Measurements from ENCODE around the gene VPS13C. TPM values are rescaled to one million over a fixed set of nuclear protein-coding genes. Genes with fewer than 3 reads are reported as not detected.

The VPS13C gene
- polyA plus RNA-seq, 1 experiment = 6.0 TPM

- no peak for DNase-seq (ENCODE audit: low read depth)
- Histone ChIP-seq H3K36me3 (ENCODE audit: control insufficient read depth, insufficient read depth, low read length) (no peaks in the 10 kb centered on the region), H3K27me3 (ENCODE audit: control insufficient read depth, insufficient read depth, low read length) (no peaks in the 10 kb centered on the region), H3K4me3 (ENCODE audit: low read depth, low read length) (no peak overlapping the region)
- ChIA-PET POLR2A (no interaction called here), CTCF (interaction anchor here (3.4 kb wide), 1 partner anchor 21 kb away, joined by 11 read pairs; no protein-coding TSS in a partner anchor)
- TF ChIP-seq, protein P1, sequence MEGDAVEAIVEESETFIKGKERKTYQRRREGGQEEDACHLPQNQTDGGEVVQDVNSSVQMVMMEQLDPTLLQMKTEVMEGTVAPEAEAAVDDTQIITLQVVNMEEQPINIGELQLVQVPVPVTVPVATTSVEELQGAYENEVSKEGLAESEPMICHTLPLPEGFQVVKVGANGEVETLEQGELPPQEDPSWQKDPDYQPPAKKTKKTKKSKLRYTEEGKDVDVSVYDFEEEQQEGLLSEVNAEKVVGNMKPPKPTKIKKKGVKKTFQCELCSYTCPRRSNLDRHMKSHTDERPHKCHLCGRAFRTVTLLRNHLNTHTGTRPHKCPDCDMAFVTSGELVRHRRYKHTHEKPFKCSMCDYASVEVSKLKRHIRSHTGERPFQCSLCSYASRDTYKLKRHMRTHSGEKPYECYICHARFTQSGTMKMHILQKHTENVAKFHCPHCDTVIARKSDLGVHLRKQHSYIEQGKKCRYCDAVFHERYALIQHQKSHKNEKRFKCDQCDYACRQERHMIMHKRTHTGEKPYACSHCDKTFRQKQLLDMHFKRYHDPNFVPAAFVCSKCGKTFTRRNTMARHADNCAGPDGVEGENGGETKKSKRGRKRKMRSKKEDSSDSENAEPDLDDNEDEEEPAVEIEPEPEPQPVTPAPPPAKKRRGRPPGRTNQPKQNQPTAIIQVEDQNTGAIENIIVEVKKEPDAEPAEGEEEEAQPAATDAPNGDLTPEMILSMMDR (IDR thresholded peaks at IDR 0.05; ENCODE audit: insufficient read depth, low read depth, low read length) = no peak
Measured at GRCh38 chr15:61856295-61856694, 204.0 kb downstream of the VPS13C start.

DNA sequence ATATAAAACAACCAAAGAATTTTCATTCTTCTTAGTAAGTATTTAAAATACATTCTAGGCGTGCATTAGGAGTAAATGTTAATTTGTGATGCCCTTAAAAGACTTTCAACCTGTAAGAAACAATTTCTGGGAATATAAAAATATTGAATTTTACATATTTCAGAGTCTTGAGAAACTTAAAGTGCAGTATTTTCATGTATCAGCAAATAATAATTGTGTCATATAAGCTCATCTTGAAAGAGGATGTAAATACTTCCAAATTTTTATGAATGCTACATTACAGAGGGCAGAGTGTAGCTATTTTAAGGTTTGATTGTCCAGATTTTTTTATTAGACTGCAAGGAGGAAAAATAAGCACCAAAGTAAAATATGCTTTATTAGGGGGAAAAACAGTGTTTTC is 207.1 kb downstream of the VPS13C start:
- CTCF ChIA-PET = interaction anchor here (3.4 kb wide), 1 partner anchor 18 kb away, joined by 11 read pairs; no protein-coding TSS in a partner anchor
- POLR2A ChIA-PET = no interaction called here
- Histone ChIP-seq H3K27me3 (ENCODE audit: control insufficient read depth, insufficient read depth, low read length) (no peaks in the 10 kb centered on the region), H3K36me3 (ENCODE audit: control insufficient read depth, insufficient read depth, low read length) (no peaks in the 10 kb centered on the region), H3K4me3 (ENCODE audit: low read depth, low read length) (no peak overlapping the region)
- TF ChIP-seq, protein P1 (IDR thresholded peaks at IDR 0.05; ENCODE audit: insufficient read depth, low read depth, low read length) = no peak
- DNase-seq (ENCODE audit: low read depth) = no peak

DNA sequence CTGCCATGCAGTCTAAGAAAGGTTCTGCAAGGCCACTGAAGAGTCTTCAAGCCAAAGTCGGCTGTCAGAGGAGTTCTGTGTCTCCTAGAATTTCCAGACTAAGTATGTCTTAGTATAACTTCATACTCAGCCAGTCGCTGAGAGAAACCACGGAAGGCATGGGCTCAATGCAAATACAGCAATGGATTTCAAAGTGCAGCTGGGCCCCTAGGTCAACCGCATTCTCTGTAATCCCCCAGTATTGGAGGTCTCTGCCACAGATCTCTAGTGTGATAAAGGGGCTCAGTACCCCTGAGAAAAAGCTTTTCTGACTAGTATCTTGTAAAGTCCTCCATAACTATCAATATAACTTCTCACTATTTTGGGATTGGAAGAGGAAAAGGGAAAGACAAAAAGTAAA is 208.3 kb downstream of the VPS13C start:
- Histone ChIP-seq H3K4me3 (ENCODE audit: low read depth, low read length) (no peak overlapping the region), H3K36me3 (ENCODE audit: control insufficient read depth, insufficient read depth, low read length) (no peaks in the 10 kb centered on the region), H3K27me3 (ENCODE audit: control insufficient read depth, insufficient read depth, low read length) (no peaks in the 10 kb centered on the region)
- ChIA-PET CTCF (no interaction called here), POLR2A (no interaction called here)
- DNase-seq (ENCODE audit: low read depth) = no peak
- TF ChIP-seq, protein P1 (IDR thresholded peaks at IDR 0.05; ENCODE audit: insufficient read depth, low read depth, low read length) = no peak

GRCh38 chr15:61849447-61849846 is 210.8 kb downstream of the VPS13C start:
- Histone ChIP-seq H3K4me3 (ENCODE audit: low read depth, low read length) (no peak overlapping the region), H3K27me3 (ENCODE audit: control insufficient read depth, insufficient read depth, low read length) (no peaks in the 10 kb centered on the region), H3K36me3 (ENCODE audit: control insufficient read depth, insufficient read depth, low read length) (no peaks in the 10 kb centered on the region)
- CTCF ChIA-PET = no interaction called here
- no peak for DNase-seq (ENCODE audit: low read depth)
- POLR2A ChIA-PET = no interaction called here
- TF ChIP-seq, protein P1 (IDR thresholded peaks at IDR 0.05; ENCODE audit: insufficient read depth, low read depth, low read length) = no peak

DNA sequence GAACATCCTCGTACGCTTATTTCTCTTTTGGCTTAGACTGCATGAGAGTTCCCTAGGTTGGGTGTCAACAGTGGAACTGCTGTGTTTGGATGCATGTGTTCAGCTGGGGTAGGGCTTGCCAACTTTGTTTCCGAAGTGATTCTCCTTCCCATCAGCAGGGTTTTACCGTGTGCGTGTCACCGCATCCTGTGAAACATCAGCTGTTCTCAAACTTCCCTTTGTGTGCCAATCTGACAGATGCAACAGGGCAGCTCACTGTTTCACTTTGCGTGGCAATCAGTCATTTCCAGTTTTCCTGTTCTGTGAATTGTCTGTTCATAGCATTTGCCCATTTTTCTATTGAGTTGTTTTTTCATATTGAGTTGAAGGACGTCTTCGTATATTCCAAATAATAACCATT is 218.8 kb downstream of the VPS13C start:
- CTCF ChIA-PET = interaction anchor here (1.1 kb wide), 1 partner anchor 13 kb away, joined by 4 read pairs; no protein-coding TSS in a partner anchor

More for the DNA sequence above, 218.8 kb downstream of the VPS13C start:
- Histone ChIP-seq H3K4me3 (ENCODE audit: low read depth, low read length) (no peak overlapping the region), H3K27me3 (ENCODE audit: control insufficient read depth, insufficient read depth, low read length) (no peaks in the 10 kb centered on the region; the same call in 1 of the 2 replicates), H3K36me3 (ENCODE audit: control insufficient read depth, insufficient read depth, low read length) (no peaks in the 10 kb centered on the region)
- TF ChIP-seq, protein P1 (IDR thresholded peaks at IDR 0.05; ENCODE audit: insufficient read depth, low read depth, low read length) = no peak
- POLR2A ChIA-PET = no interaction called here
- no peak for DNase-seq (ENCODE audit: low read depth)

All from BJ (cell line).